ENCODE measurements around the gene EEF2K. TPM values are rescaled to one million over a fixed set of nuclear protein-coding genes. Genes with fewer than 3 reads are reported as not detected.
"Not testable (repeated sequence)": the region's sequence is repeated elsewhere in the genome, so short reads cannot be mapped to it uniquely, and the experiment has no call there.

EEF2K gene
- polyA plus RNA-seq, 4 donors, result 2.4 to 23.5 (median 5.8) TPM

DNA sequence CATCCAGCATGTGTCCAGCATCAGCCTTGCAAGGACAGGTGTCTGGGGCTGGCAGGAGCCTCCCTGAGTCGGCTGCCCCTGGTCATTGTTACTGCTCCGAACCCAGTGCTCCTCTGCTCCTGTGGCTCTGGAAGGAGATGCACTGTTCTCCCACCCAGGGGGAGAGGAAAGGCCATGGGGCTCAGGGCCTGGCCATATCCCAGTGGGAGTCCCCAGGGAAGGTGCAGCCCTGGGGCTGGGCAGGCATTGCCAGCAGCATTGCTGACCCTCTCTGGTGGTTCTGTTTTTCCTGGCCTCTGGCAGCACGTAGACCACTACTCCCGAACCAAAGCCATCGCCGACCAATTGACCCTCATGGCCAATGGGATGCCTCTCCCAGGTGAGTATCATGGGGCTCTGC is 34.1 kb upstream of the EEF2K start:
- Histone ChIP-seq H3K27ac (ENCODE audit: low read depth in 1 of 3, low read length in 2 of 3) (no peak overlapping the region), H3K4me3 (ENCODE audit: low read depth in 1 of 3, low read length in 3 of 3) (no peak overlapping the region), H3K4me1 (ENCODE audit: control insufficient read depth in 3 of 3, insufficient read depth in 2 of 3, low read depth in 1 of 3, low read length in 2 of 3) (no peaks in the 10 kb centered on the region), H3K9me3 (ENCODE audit: control insufficient read depth in 2 of 2, insufficient read depth in 1 of 2, low read depth in 1 of 2, low read length in 1 of 2) (peaks cover 0 to under 1% of the 10 kb centered on the region in 2 donors), H3K27me3 (ENCODE audit: control insufficient read depth in 3 of 3, insufficient read depth in 3 of 3, low read length in 3 of 3) (no peaks in the 10 kb centered on the region), H3K36me3 (ENCODE audit: control insufficient read depth in 3 of 3, insufficient read depth in 2 of 3, low read depth in 1 of 3, low read length in 3 of 3) (no peaks in the 10 kb centered on the region)
- no peak for DNase-seq
- 75 to 91% (median 89%) methylated on average over 2 to 6 of the region's 6 CpGs for WGBS, 3 donors
- FAIRE-seq, result no peak

DNA sequence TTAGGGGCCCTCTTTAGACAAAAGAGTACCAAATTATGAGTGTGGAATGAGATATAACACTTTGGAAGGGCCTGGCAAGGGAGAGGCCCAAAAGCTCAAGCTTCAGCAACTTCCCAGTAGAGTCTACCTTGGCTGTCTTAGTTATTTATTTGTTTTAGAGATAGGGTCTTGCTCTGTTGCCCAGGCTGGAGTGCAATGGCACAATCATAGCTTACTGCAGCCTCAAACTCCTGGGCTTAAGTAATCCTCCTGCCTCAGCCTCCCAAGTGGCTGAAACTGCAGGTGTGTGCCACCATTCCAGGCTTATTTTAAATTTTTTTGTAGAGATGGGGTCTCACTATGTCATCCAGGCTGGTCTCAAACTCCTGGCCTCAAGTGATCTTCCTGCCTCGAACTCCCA is 33.4 kb upstream of the EEF2K start:
- not testable (repeated sequence) for FAIRE-seq; H3K27me3 ChIP-seq (ENCODE audit: control insufficient read depth in 3 of 3, insufficient read depth in 3 of 3, low read length in 3 of 3); H3K4me3 ChIP-seq (ENCODE audit: low read depth in 1 of 3, low read length in 3 of 3); H3K36me3 ChIP-seq (ENCODE audit: control insufficient read depth in 3 of 3, insufficient read depth in 2 of 3, low read depth in 1 of 3, low read length in 3 of 3); H3K4me1 ChIP-seq (ENCODE audit: control insufficient read depth in 3 of 3, insufficient read depth in 2 of 3, low read depth in 1 of 3, low read length in 2 of 3); H3K9me3 ChIP-seq (ENCODE audit: control insufficient read depth in 2 of 2, insufficient read depth in 1 of 2, low read depth in 1 of 2, low read length in 1 of 2); DNase-seq; H3K27ac ChIP-seq (ENCODE audit: low read depth in 1 of 3, low read length in 2 of 3)
- 88 to 96% (median 94%) methylated on average over 1 of the region's 1 CpG for WGBS, 3 donors

DNA sequence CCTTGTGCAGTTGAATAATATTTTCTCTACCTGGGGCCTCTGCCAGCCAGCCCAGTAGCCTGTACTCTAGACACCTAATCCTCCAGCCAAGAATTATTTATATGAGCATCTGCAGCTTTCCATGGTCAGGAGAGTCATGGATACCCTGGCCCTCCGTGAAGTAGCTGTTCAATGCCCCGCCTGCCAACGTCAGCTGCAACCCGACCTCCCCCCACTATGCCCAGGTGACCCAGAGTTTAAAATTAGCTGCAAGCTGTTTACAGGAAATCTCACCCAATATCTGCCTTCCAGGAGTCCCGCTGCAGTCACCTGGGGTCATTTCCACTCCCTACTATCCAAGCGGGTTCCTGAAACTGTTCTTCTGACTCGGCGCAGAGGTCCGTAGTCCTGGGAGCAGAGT is 31.4 kb upstream of the EEF2K start:
- H3K4me1 ChIP-seq (ENCODE audit: control insufficient read depth in 3 of 3, insufficient read depth in 2 of 3, low read depth in 1 of 3, low read length in 2 of 3), result no peaks in the 10 kb centered on the region
- no peaks in the 10 kb centered on the region for H3K36me3 ChIP-seq (ENCODE audit: control insufficient read depth in 3 of 3, insufficient read depth in 2 of 3, low read depth in 1 of 3, low read length in 3 of 3)
- FAIRE-seq (no peak), DNase-seq (no peak)
- no peak overlapping the region for H3K27ac ChIP-seq (ENCODE audit: low read depth in 1 of 3, low read length in 2 of 3)
- H3K27me3 ChIP-seq (ENCODE audit: control insufficient read depth in 3 of 3, insufficient read depth in 3 of 3, low read length in 3 of 3), result no peaks in the 10 kb centered on the region
- WGBS, 3 donors, result 16 to 48% (median 26%) methylated on average over 9 of the region's 9 CpGs
- H3K9me3 ChIP-seq (ENCODE audit: control insufficient read depth in 2 of 2, insufficient read depth in 1 of 2, low read depth in 1 of 2, low read length in 1 of 2), result no peaks in the 10 kb centered on the region
- no peak overlapping the region for H3K4me3 ChIP-seq (ENCODE audit: low read depth in 1 of 3, low read length in 3 of 3)

DNA sequence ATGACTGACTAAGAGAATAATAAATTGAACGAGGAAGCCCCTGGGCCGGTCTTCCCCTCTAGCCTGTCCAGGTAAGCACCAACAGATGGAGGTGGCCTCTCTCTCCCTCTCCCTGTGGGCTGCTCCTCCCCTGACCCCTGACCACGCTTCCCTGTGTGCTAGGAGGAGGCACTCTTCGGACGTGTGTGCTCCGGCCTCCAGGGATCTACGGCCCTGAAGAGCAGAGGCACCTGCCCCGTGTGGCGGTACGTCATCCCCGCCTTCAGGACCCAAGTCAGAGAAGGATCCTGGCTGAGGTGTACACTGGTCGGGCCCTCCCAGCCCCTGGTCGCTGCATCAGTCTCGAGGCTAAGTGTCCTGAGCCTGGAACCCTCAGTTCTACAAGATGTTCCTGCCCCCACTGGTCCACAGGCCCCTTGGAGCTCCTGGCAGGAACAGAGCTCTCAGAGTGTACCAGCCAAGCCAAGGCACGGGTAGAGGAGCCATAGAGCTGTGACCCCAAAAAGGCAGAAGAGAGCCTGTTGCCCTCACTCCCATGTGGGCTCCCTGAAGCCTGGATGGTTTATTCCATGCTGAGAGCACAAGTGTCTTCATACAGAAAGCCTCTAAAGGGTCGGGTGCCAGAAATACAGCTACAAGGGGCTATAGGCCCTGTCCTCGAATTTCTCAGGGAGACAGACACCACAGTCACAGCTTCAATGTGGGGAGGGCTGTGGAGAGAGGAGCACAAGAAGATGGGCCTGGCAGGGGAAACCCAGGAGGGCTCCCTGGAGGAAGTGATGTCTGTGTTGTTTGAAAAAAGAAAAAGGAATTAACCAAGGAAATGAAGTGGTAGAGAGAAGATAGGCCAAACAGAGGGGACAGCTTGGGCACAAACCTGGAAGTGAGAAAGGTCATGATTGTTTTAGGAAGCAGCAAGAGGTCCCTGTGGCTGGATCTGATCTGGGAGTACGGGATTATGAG is 27.8 kb upstream of the EEF2K start:
- no peak for FAIRE-seq
- WGBS, 3 donors, result 77 to 85% (median 82%) methylated on average over 18 of the region's 18 CpGs
- no peak overlapping the region for H3K4me3 ChIP-seq (ENCODE audit: low read depth in 1 of 3, low read length in 3 of 3)
- no peaks in the 10 kb centered on the region for H3K4me1 ChIP-seq (ENCODE audit: control insufficient read depth in 3 of 3, insufficient read depth in 2 of 3, low read depth in 1 of 3, low read length in 2 of 3)
- H3K27me3 ChIP-seq (ENCODE audit: control insufficient read depth in 3 of 3, insufficient read depth in 3 of 3, low read length in 3 of 3), result no peaks in the 10 kb centered on the region
- H3K36me3 ChIP-seq (ENCODE audit: control insufficient read depth in 3 of 3, insufficient read depth in 2 of 3, low read depth in 1 of 3, low read length in 3 of 3), result no peaks in the 10 kb centered on the region
- DNase-seq, result no peak
- H3K9me3 ChIP-seq (ENCODE audit: control insufficient read depth in 2 of 2, insufficient read depth in 1 of 2, low read depth in 1 of 2, low read length in 1 of 2), result no peaks in the 10 kb centered on the region
- H3K27ac ChIP-seq (ENCODE audit: low read depth in 1 of 3, low read length in 2 of 3), result no peak overlapping the region

DNA sequence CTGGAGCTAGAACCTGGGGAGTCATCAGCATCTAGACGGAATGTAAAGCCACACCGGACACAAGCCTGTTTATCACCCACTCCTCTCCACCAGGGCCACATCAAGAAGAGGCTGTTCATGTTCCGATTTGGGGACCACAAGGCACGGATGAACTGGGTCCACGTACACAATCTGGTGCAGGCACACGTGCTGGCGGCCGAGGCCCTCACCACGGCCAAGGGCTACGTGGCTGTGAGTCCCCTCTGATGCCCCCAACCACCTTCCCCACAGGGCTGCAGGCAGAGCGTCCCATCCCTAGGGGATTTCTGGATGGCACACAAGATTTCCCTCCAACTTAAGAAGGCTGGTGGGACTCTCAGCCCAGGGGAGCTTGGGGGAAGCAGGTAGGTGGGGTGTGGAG is 24.7 kb upstream of the EEF2K start:
- H3K9me3 ChIP-seq (ENCODE audit: control insufficient read depth in 2 of 2, insufficient read depth in 1 of 2, low read depth in 1 of 2, low read length in 1 of 2), result no peaks in the 10 kb centered on the region
- DNase-seq (no peak), FAIRE-seq (no peak)
- 81 to 92% (median 86%) methylated on average over 11 of the region's 11 CpGs for WGBS, 3 donors
- no peak overlapping the region for H3K27ac ChIP-seq (ENCODE audit: low read depth in 1 of 3, low read length in 2 of 3)
- H3K4me1 ChIP-seq (ENCODE audit: control insufficient read depth in 3 of 3, insufficient read depth in 2 of 3, low read depth in 1 of 3, low read length in 2 of 3), result no peaks in the 10 kb centered on the region
- no peak overlapping the region for H3K4me3 ChIP-seq (ENCODE audit: low read depth in 1 of 3, low read length in 3 of 3)
- H3K36me3 ChIP-seq (ENCODE audit: control insufficient read depth in 3 of 3, insufficient read depth in 2 of 3, low read depth in 1 of 3, low read length in 3 of 3), result no peaks in the 10 kb centered on the region
- no peaks in the 10 kb centered on the region for H3K27me3 ChIP-seq (ENCODE audit: control insufficient read depth in 3 of 3, insufficient read depth in 3 of 3, low read length in 3 of 3)

DNA sequence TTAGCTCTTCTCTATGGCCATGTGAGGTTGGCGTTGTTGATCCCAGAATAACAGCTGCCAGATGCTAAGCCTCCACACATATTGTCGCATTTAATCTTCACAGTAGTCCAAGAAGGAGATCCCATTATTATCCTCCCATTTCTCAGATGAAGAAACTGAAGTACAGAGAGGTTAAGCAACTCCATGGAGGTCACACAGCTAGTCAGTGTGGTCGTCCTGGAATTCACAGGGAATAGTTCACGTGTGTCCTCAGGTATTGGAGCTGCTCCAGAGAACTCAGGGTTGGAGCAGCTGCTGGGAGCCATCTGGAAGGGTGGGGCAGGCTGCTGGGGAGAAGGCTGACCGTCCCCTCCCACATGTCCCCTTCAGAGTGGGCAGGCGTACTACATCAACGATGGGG is 24.2 kb upstream of the EEF2K start:
- no peak for DNase-seq
- no peak for FAIRE-seq
- no peaks in the 10 kb centered on the region for H3K36me3 ChIP-seq (ENCODE audit: control insufficient read depth in 3 of 3, insufficient read depth in 2 of 3, low read depth in 1 of 3, low read length in 3 of 3)
- 56 to 77% (median 69%) methylated on average over 7 of the region's 7 CpGs for WGBS, 3 donors
- no peak overlapping the region for H3K4me3 ChIP-seq (ENCODE audit: low read depth in 1 of 3, low read length in 3 of 3)
- no peak overlapping the region for H3K27ac ChIP-seq (ENCODE audit: low read depth in 1 of 3, low read length in 2 of 3)
- H3K9me3 ChIP-seq (ENCODE audit: control insufficient read depth in 2 of 2, insufficient read depth in 1 of 2, low read depth in 1 of 2, low read length in 1 of 2), result no peaks in the 10 kb centered on the region
- H3K27me3 ChIP-seq (ENCODE audit: control insufficient read depth in 3 of 3, insufficient read depth in 3 of 3, low read length in 3 of 3), result no peaks in the 10 kb centered on the region
- H3K4me1 ChIP-seq (ENCODE audit: control insufficient read depth in 3 of 3, insufficient read depth in 2 of 3, low read depth in 1 of 3, low read length in 2 of 3), result no peaks in the 10 kb centered on the region

DNA sequence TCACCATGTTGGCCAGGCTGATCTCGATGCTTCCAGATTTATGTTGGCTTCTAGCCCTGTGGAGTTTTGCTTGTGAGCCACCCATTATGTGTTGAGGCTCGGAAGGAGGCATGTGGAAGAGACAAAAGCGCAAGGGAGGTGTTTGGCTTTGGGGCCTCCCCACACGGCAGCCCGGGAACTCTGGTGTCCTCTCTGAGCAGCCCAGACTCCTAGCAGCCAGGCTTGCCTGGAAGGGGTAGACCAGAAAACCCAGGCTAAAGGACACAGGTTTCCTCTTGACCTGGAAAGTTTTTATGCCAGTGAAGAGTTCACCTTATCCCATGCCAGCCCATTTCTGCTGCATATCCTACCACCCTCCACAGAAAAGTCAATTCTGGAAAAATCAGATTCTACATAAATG is 22.7 kb upstream of the EEF2K start:
- no peak overlapping the region for H3K4me3 ChIP-seq (ENCODE audit: low read depth in 1 of 3, low read length in 3 of 3)
- FAIRE-seq (no peak), DNase-seq (no peak)
- H3K4me1 ChIP-seq (ENCODE audit: control insufficient read depth in 3 of 3, insufficient read depth in 2 of 3, low read depth in 1 of 3, low read length in 2 of 3), result peaks cover 0 to 1% (median 0%) of the 10 kb centered on the region in 3 donors
- H3K27ac ChIP-seq (ENCODE audit: low read depth in 1 of 3, low read length in 2 of 3), result no peak overlapping the region
- no peaks in the 10 kb centered on the region for H3K27me3 ChIP-seq (ENCODE audit: control insufficient read depth in 3 of 3, insufficient read depth in 3 of 3, low read length in 3 of 3)
- H3K9me3 ChIP-seq (ENCODE audit: control insufficient read depth in 2 of 2, insufficient read depth in 1 of 2, low read depth in 1 of 2, low read length in 1 of 2), result no peaks in the 10 kb centered on the region
- no peaks in the 10 kb centered on the region for H3K36me3 ChIP-seq (ENCODE audit: control insufficient read depth in 3 of 3, insufficient read depth in 2 of 3, low read depth in 1 of 3, low read length in 3 of 3)
- WGBS, 3 donors, result 88 to 96% (median 95%) methylated on average over 5 of the region's 5 CpGs

DNA sequence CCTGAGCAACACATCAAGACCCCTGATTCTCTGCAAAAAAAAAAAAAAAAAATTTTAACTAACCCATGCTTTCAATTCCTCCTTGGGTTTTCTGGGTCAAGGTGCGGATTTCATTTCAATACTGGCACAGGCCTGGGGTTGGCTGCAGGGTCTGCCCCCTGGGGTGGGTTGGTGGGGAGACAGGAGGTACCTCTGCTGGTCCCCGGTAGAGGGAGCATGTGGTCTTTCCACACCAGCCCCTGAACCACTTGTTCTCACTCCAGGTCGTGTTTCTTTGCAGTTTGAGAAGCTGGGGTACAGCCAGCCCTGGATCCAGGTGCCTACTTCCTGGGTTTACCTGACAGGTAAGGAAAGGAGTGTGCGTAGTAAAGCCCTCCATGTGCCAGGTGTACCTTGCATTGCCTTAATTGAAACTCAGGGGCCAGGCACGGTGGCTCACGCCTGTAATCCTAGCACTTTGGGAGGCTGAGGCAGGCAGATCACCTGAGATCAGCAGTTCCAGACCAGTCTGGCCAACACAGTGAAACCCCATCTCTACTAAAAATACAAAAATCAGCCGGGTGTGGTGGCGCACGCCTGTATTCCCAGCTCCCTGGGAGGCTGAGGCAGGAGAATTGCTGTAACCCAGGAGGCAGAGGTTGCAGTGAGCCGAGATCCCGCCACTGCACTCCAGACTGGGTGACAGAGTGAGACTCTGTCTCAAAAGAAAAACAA is 22.0 kb upstream of the EEF2K start:
- 81 to 86% (median 85%) methylated on average over 11 of the region's 11 CpGs for WGBS, 3 donors
- H3K27me3 ChIP-seq (ENCODE audit: control insufficient read depth in 3 of 3, insufficient read depth in 3 of 3, low read length in 3 of 3), result no peaks in the 10 kb centered on the region
- no peak overlapping the region for H3K4me3 ChIP-seq (ENCODE audit: low read depth in 1 of 3, low read length in 3 of 3)
- DNase-seq (no peak), FAIRE-seq (no peak)
- H3K9me3 ChIP-seq (ENCODE audit: control insufficient read depth in 2 of 2, insufficient read depth in 1 of 2, low read depth in 1 of 2, low read length in 1 of 2), result no peaks in the 10 kb centered on the region
- H3K36me3 ChIP-seq (ENCODE audit: control insufficient read depth in 3 of 3, insufficient read depth in 2 of 3, low read depth in 1 of 3, low read length in 3 of 3), result no peaks in the 10 kb centered on the region
- peaks cover 2 to 7% (median 4%) of the 10 kb centered on the region in 3 donors for H3K4me1 ChIP-seq (ENCODE audit: control insufficient read depth in 3 of 3, insufficient read depth in 2 of 3, low read depth in 1 of 3, low read length in 2 of 3)
- H3K27ac ChIP-seq (ENCODE audit: low read depth in 1 of 3, low read length in 2 of 3), result no peak overlapping the region

Data from small intestine (tissue), 7 donors.